ENCODE measurements around the gene THSD7A.

The THSD7A gene

GRCh38 chr7:11427686-11428273 is 404.2 kb downstream of the THSD7A start:
- ChIA-PET POLR2A (no interaction called here), CTCF (interaction anchor here (1.4 to 1.7 kb wide), 2 partner anchors 895 to 1060 kb away, joined by 4 to 5 read pairs; no protein-coding TSS in a partner anchor)
- H3K4me3 ChIP-seq (ENCODE audit: low read depth, low read length), result no peak overlapping the region
- peak; percentile 43 for TF ChIP-seq CTCF (IDR thresholded peaks at IDR 0.05; ENCODE audit: insufficient read depth, low read length, missing control alignments)
- DNase-seq (ENCODE audit: low read depth, low spot score), result peak; percentile 5

GRCh38 chr7:11424006-11424405 is 408.0 kb downstream of the THSD7A start:
- DNase-seq (ENCODE audit: low read depth, low spot score), result no peak
- H3K4me3 ChIP-seq (ENCODE audit: low read depth, low read length), result no peak overlapping the region
- no peak for TF ChIP-seq CTCF (IDR thresholded peaks at IDR 0.05; ENCODE audit: insufficient read depth, low read length, missing control alignments)
- POLR2A ChIA-PET, result no interaction called here
- CTCF ChIA-PET, result no interaction called here

- POLR2A ChIA-PET, result no interaction called here
- no peak for DNase-seq (ENCODE audit: low read depth, low spot score)
- H3K4me3 ChIP-seq (ENCODE audit: low read depth, low read length), result no peak overlapping the region
- CTCF ChIA-PET, result no interaction called here
- no peak for TF ChIP-seq CTCF (IDR thresholded peaks at IDR 0.05; ENCODE audit: insufficient read depth, low read length, missing control alignments)
These were observed 411.9 kb downstream of the THSD7A start for GRCh38 chr7:11420049-11420448.

- POLR2A ChIA-PET, result no interaction called here
- H3K4me3 ChIP-seq (ENCODE audit: low read depth, low read length), result no peak overlapping the region
- TF ChIP-seq CTCF (IDR thresholded peaks at IDR 0.05; ENCODE audit: insufficient read depth, low read length, missing control alignments), result no peak
- CTCF ChIA-PET, result no interaction called here
- no peak for DNase-seq (ENCODE audit: low read depth, low spot score)
These were observed 415.1 kb downstream of the THSD7A start for GRCh38 chr7:11416641-11417458.

GRCh38 chr7:11415101-11415500 is 416.9 kb downstream of the THSD7A start:
- TF ChIP-seq CTCF (IDR thresholded peaks at IDR 0.05; ENCODE audit: insufficient read depth, low read length, missing control alignments), result no peak
- POLR2A ChIA-PET, result no interaction called here
- H3K4me3 ChIP-seq (ENCODE audit: low read depth, low read length), result no peak overlapping the region
- DNase-seq (ENCODE audit: low read depth, low spot score), result no peak
- CTCF ChIA-PET, result no interaction called here

GRCh38 chr7:11413901-11414300 is 418.1 kb downstream of the THSD7A start:
- no peak overlapping the region for H3K4me3 ChIP-seq (ENCODE audit: low read depth, low read length)
- CTCF ChIA-PET, result no interaction called here
- TF ChIP-seq CTCF (IDR thresholded peaks at IDR 0.05; ENCODE audit: insufficient read depth, low read length, missing control alignments), result no peak
- no peak for DNase-seq (ENCODE audit: low read depth, low spot score)
- POLR2A ChIA-PET, result no interaction called here
